Upper lobe of right lung (tissue), 1 donor: Measurements from ENCODE around the gene FGF2. TPM values are rescaled to one million over a fixed set of nuclear protein-coding genes. Genes with fewer than 3 reads are reported as not detected.
"Not testable (repeated sequence)": the region's sequence is repeated elsewhere in the genome, so short reads cannot be mapped to it uniquely, and the experiment has no call there.

Experiments
- ATAC-seq: fragments of 200-7000 bp; cut with Tn5 transposase; one replicate; pipeline ENCODE4 v1.9.1; 2020; ENCODE audit warnings: mild to moderate bottlenecking, moderate library complexity
- DNase-seq: peaks from one replicate; pipeline ENCODE4 v3.0.0-alpha.2; 2020
- H3K27ac ChIP-seq: fragments of 200-600 bp; one replicate; pipeline ENCODE4 v1.8.0; 2022
- H3K27me3 ChIP-seq: fragments of 200-600 bp; one replicate; pipeline ENCODE4 v1.8.0; 2022; ENCODE audit warnings: mild to moderate bottlenecking
- H3K36me3 ChIP-seq: fragments of 200-600 bp; one replicate; pipeline ENCODE4 v1.8.0; 2022
- H3K4me1 ChIP-seq: fragments of 200-600 bp; one replicate; pipeline ENCODE4 v1.8.0; 2022
- H3K4me3 ChIP-seq: fragments of 200-600 bp; one replicate; pipeline ENCODE4 v1.8.0; 2022; ENCODE audit warnings: mild to moderate bottlenecking
- H3K9me3 ChIP-seq: fragments of 200-600 bp; one replicate; pipeline ENCODE4 v1.8.0; 2022
- intact Hi-C: fragments of 100-400 bp; cut with DNase I; formaldehyde crosslinking; loops from one replicate; pipeline ENCODE4 v1.11.0; 2022
- total RNA-seq: library from RNA; stranded (reverse); fragmentation: NEBNext Ultra II Directional; extraction: Animal tissue kit (Norgen Biotek cat#: 25700); gene quantifications from one replicate; pipeline ENCODE4 v1.2.1, GENCODE V29; 2021
- TF ChIP-seq, protein P1 (sequence below): fragments of 200-600 bp; IDR thresholded peaks from one replicate; pipeline ENCODE4 v1.8.0; 2022; ENCODE audit warnings: antibody characterized with exemption
- donor health status: DM: no; HTN: yes; CAD: no; lungs with severe emphysema.

FGF2 gene
- total RNA-seq, 1 donor from 2014 or later = 11.1 TPM

DNA sequence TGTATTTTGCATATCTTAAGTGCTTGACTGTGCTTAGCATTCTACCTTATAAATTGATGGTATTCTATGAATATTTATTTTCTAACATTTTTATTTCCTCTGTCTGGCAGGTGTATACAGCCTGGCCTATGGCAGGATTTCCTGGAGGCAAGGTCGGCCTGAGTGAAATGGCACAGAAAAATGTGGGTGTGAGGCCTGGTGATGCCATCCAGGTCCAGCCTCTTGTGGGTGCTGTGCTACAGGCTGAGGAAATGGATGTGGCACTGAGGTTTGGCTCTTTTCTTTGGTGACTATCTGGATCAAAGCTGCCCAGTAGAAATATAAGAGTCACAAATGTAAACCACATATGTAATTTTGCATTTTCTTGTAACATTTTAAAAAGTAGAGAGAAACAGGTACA, 102.3 kb downstream of the FGF2 start:
- H3K9me3 ChIP-seq = no peaks in the 10 kb centered on the region
- DNase-seq = no peak
- TF ChIP-seq, protein P1, sequence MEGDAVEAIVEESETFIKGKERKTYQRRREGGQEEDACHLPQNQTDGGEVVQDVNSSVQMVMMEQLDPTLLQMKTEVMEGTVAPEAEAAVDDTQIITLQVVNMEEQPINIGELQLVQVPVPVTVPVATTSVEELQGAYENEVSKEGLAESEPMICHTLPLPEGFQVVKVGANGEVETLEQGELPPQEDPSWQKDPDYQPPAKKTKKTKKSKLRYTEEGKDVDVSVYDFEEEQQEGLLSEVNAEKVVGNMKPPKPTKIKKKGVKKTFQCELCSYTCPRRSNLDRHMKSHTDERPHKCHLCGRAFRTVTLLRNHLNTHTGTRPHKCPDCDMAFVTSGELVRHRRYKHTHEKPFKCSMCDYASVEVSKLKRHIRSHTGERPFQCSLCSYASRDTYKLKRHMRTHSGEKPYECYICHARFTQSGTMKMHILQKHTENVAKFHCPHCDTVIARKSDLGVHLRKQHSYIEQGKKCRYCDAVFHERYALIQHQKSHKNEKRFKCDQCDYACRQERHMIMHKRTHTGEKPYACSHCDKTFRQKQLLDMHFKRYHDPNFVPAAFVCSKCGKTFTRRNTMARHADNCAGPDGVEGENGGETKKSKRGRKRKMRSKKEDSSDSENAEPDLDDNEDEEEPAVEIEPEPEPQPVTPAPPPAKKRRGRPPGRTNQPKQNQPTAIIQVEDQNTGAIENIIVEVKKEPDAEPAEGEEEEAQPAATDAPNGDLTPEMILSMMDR = no peak
- no peak for ATAC-seq
- peaks cover 21% of the 10 kb centered on the region for H3K36me3 ChIP-seq
- peaks cover 2% of the 10 kb centered on the region for H3K4me1 ChIP-seq
- H3K4me3 ChIP-seq = no peak overlapping the region
- no peak overlapping the region for H3K27ac ChIP-seq
- intact Hi-C loops = no loop called here
- no peaks in the 10 kb centered on the region for H3K27me3 ChIP-seq

DNA sequence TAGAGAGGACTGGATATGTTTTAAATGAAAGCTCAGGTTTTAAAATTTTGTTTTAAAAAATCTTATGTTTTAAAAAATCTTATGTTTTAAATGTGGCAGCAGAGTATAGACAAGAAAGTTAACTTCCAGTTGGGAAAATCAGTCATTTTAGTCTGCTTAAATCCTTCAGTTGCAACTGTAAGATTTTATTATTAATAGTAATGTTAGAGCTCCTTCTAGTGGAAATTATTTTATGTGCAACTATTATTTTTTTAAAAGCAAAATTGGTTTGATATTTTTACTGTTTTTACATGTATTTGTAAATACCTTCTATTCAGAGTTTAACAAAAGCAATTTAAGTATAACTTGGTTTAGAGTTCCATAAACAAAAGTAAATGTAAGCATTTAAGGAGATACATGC, 104.2 kb downstream of the FGF2 start:
- DNase-seq (no peak), ATAC-seq (no peak)
- TF ChIP-seq, protein P1 = peak; percentile 64
- intact Hi-C loops = no loop called here
- H3K27me3 ChIP-seq = no peaks in the 10 kb centered on the region
- no peak overlapping the region for H3K27ac ChIP-seq
- no peaks in the 10 kb centered on the region for H3K4me1 ChIP-seq
- no peak overlapping the region for H3K4me3 ChIP-seq
- no peaks in the 10 kb centered on the region for H3K9me3 ChIP-seq
- H3K36me3 ChIP-seq = peaks cover 38% of the 10 kb centered on the region

DNA sequence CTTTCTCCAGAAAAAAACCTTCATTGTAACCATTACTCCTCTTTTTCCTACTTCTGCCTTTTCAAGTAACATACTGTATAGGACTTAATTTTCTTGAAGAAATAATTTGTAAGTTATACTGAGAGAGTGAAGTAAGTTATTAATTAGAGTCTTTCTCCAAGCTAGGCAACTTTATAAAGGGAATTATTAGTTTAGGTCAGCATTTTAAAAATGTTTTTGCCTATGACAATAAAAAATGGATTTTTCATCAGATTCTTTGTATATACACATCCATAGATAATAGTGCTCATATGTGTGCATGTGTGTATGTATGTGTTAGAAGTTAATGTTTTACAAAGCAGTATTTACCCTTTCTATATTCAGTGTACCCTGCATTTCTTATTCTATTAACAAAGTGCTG, 106.1 kb downstream of the FGF2 start:
- H3K36me3 ChIP-seq = peaks cover 47% of the 10 kb centered on the region
- TF ChIP-seq, protein P1 = no peak
- H3K9me3 ChIP-seq = no peaks in the 10 kb centered on the region
- ATAC-seq (no peak), DNase-seq (no peak)
- no peaks in the 10 kb centered on the region for H3K4me1 ChIP-seq
- H3K27ac ChIP-seq = no peak overlapping the region
- no peak overlapping the region for H3K4me3 ChIP-seq
- H3K27me3 ChIP-seq = no peaks in the 10 kb centered on the region
- intact Hi-C loops = no loop called here

DNA sequence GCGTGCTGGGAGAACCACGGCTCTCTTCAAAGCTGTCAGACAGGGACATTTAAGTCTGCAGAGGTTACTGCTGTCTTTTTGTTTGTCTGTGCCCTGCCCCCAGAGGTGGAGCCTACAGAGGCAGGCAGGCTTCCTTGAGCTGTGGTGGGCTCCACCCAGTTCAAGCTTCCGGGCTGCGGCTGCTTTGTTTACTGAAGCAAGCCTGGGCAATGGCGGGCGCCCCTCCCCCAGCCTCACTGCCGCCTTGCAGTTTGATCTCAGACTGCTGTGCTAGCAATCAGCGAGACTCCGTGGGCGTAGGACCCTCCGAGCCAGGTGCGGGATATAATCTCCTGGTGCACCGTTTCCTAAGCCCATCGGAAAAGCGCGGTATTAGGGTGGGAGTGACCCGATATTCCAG, 118.5 kb downstream of the FGF2 start:
- H3K27ac ChIP-seq, DNase-seq, H3K9me3 ChIP-seq, H3K27me3 ChIP-seq, ATAC-seq, H3K4me1 ChIP-seq, H3K4me3 ChIP-seq, intact Hi-C loops: not testable (repeated sequence)
- peaks cover 27% of the 10 kb centered on the region for H3K36me3 ChIP-seq

DNA sequence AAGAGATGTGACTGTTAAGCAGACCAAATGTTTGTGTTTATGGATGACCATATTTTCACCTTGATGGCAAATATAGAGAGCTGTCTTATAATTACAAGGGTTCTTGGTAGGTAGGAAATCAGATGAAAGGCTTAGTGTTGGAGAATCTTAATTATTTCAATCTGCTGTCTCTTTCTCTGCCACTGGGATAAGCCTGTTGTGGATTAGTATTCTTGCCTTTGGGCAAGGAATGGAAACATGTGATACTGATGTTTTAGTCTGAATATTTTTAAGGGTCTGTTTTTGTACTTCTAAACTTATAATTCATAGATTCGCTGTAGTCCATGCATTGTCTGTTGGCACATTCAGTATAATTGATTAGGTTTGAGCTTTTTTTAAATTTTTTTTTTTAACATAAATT, 119.5 kb downstream of the FGF2 start:
- H3K27ac ChIP-seq = no peak overlapping the region
- no peaks in the 10 kb centered on the region for H3K4me1 ChIP-seq
- H3K9me3 ChIP-seq = no peaks in the 10 kb centered on the region
- DNase-seq = no peak
- TF ChIP-seq, protein P1 = no peak
- H3K27me3 ChIP-seq = no peaks in the 10 kb centered on the region
- H3K36me3 ChIP-seq = peaks cover 38% of the 10 kb centered on the region
- intact Hi-C loops = no loop called here
- no peak overlapping the region for H3K4me3 ChIP-seq
- ATAC-seq = no peak

Other genes starting within 250 kb of the FGF2 start
- gene IL21, start 205.8 kb upstream of the FGF2 start, total RNA-seq = not detected
- 2.8 TPM for gene BBS12, start 94.1 kb upstream of the FGF2 start, total RNA-seq
- 3.8 TPM for gene NUDT6, start 95.8 kb downstream of the FGF2 start, total RNA-seq